ENCODE results near the gene MAPK9.

GRCh38 chr5:180340856-180341255, 49.0 kb upstream of the MAPK9 start:
- TF ChIP-seq CTCF (IDR thresholded peaks at IDR 0.05; ENCODE audit: poor library complexity) (no peak), EZH2 (IDR thresholded peaks at IDR 0.05; ENCODE audit: borderline replicate concordance) (no peak)
